Neural cell (in vitro differentiated cells): ENCODE data around the gene LGALS1. TPM values are rescaled to one million over a fixed set of nuclear protein-coding genes. Genes with fewer than 3 reads are reported as not detected.

Experiments used
- H2AFZ ChIP-seq: fragments of 200-600, 300-800 bp; sonication (generic), shearing (Covaris generic); 2 replicates; pipeline ENCODE4 v1.6.0; 2014; ENCODE audit warnings: low read depth, mild to moderate bottlenecking, antibody characterized with exemption, low read length, moderate library complexity
- H3F3A ChIP-seq: fragments of 200-600 bp; shearing (Covaris generic); 2 replicates; pipeline ENCODE4 v1.6.1; 2016; ENCODE audit warnings: mild to moderate bottlenecking, moderate library complexity, mixed read lengths, antibody characterized with exemption, low read length; ENCODE audit not compliant: insufficient read depth, poor library complexity, severe bottlenecking
- H3K27ac ChIP-seq: fragments of 200-600, 300-800 bp; sonication (generic), shearing (Covaris generic); 2 replicates; pipeline ENCODE4 v1.5.1; 2014; ENCODE audit warnings: mild to moderate bottlenecking, low read length, moderate library complexity
- H3K27me3 ChIP-seq: fragments of 300-800, 200-600 bp; sonication (generic), shearing (Covaris generic); 2 replicates; pipeline ENCODE4 v1.6.0; 2014; ENCODE audit warnings: mild to moderate bottlenecking, low read depth, low read length, moderate library complexity; ENCODE audit not compliant: insufficient read depth
- H3K36me3 ChIP-seq: fragments of 300-800, 200-600 bp; sonication (generic), shearing (Covaris generic); 2 replicates; pipeline ENCODE4 v1.5.1; 2014; ENCODE audit warnings: mild to moderate bottlenecking, antibody characterized with exemption, low read length, moderate library complexity; ENCODE audit not compliant: insufficient read depth
- H3K4me2 ChIP-seq: fragments of 300-800, 200-600 bp; sonication (generic), shearing (Covaris generic); 2 replicates; pipeline ENCODE4 v1.6.0; 2014; ENCODE audit warnings: mild to moderate bottlenecking, low read length
- H3K4me3 ChIP-seq: fragments of 300-800, 200-600 bp; sonication (generic), shearing (Covaris generic); 2 replicates; pipeline ENCODE4 v1.5.1; 2014; ENCODE audit warnings: mild to moderate bottlenecking, low read length, moderate library complexity
- H3K79me2 ChIP-seq: fragments of 200-600 bp; shearing (Covaris generic); replicated peaks from 2 replicates; pipeline ENCODE4 v1.6.0; 2014; ENCODE audit warnings: mild to moderate bottlenecking, low read length, moderate library complexity; ENCODE audit not compliant: insufficient read depth
- H3K9ac ChIP-seq: fragments of 300-800, 200-600 bp; sonication (generic), shearing (Covaris generic); 2 replicates; pipeline ENCODE4 v1.6.1; 2016; ENCODE audit warnings: mild to moderate bottlenecking, low read length, mixed read lengths
- H3K9me2 ChIP-seq: fragments of 200-600 bp; shearing (Covaris generic); 2 replicates; pipeline ENCODE4 v1.6.1; 2016; ENCODE audit warnings: mild to moderate bottlenecking, low read length, mixed read lengths; ENCODE audit not compliant: insufficient read depth
- H3K9me3 ChIP-seq: fragments of 200-600, 300-800 bp; sonication (generic), shearing (Covaris generic); 2 replicates; pipeline ENCODE4 v1.6.1; 2016; ENCODE audit warnings: mild to moderate bottlenecking, mixed run types, low read length, moderate library complexity, mixed read lengths
- H4K20me1 ChIP-seq: fragments of 200-600 bp; shearing (Covaris generic); 2 replicates; pipeline ENCODE4 v1.6.1; 2016; ENCODE audit warnings: mild to moderate bottlenecking, mixed run types; ENCODE audit not compliant: insufficient read depth
- CTCF ChIP-seq: fragments of 450-650 bp; IDR thresholded peaks from 2 replicates; pipeline ENCODE4 v1.5.1; 2014; ENCODE audit warnings: antibody characterized with exemption, mild to moderate bottlenecking, moderate library complexity; ENCODE audit not compliant: poor library complexity, severe bottlenecking
- EP300 ChIP-seq: fragments of 450-650 bp; conservative IDR thresholded peaks from 2 replicates; pipeline ENCODE4 v1.6.1; 2014; ENCODE audit warnings: antibody characterized with exemption, mild to moderate bottlenecking, moderate library complexity; ENCODE audit not compliant: poor library complexity, severe bottlenecking
- EZH2 ChIP-seq: fragments of 200-600, 300-800 bp; shearing (Covaris generic), sonication (generic); IDR thresholded peaks from 2 replicates; pipeline ENCODE4 v1.6.1; 2014; ENCODE audit warnings: antibody characterized with exemption, low read length, borderline replicate concordance, mild to moderate bottlenecking; ENCODE audit not compliant: insufficient read depth, poor library complexity, severe bottlenecking
- MXI1 ChIP-seq: fragments of 450-650 bp; conservative IDR thresholded peaks from 2 replicates; pipeline ENCODE4 v1.6.1; 2014; ENCODE audit warnings: antibody characterized with exemption, mild to moderate bottlenecking; ENCODE audit not compliant: poor library complexity, severe bottlenecking
- POLR2AphosphoS5 ChIP-seq: IDR thresholded peaks from 2 replicates; pipeline ENCODE4 v1.6.1; 2012
- RAD21 ChIP-seq: fragments of 450-650 bp; conservative IDR thresholded peaks from 2 replicates; pipeline ENCODE4 v1.6.1; 2014; ENCODE audit warnings: antibody characterized with exemption, mild to moderate bottlenecking, moderate library complexity
- REST ChIP-seq: IDR thresholded peaks from 2 replicates; pipeline ENCODE4 v1.6.1; 2012; ENCODE audit warnings: borderline replicate concordance
- SMC3 ChIP-seq: fragments of 450-650 bp; conservative IDR thresholded peaks from 2 replicates; pipeline ENCODE4 v1.6.1; 2014; ENCODE audit warnings: antibody characterized with exemption, mild to moderate bottlenecking, moderate library complexity; ENCODE audit not compliant: poor library complexity
- TAF1 ChIP-seq: IDR thresholded peaks from 2 replicates; pipeline ENCODE4 v1.6.1; 2012; ENCODE audit warnings: low read depth
- polyA plus RNA-seq: library from polyadenylated mRNA; depleted of rRNA; stranded (reverse); fragments of >200 nt; gene quantifications from 2 replicates; pipeline ENCODE4 v1.2.3, GENCODE V29; 2014

The LGALS1 gene
- polyA plus RNA-seq, 1 donor from 2014 or later: not detected

DNA sequence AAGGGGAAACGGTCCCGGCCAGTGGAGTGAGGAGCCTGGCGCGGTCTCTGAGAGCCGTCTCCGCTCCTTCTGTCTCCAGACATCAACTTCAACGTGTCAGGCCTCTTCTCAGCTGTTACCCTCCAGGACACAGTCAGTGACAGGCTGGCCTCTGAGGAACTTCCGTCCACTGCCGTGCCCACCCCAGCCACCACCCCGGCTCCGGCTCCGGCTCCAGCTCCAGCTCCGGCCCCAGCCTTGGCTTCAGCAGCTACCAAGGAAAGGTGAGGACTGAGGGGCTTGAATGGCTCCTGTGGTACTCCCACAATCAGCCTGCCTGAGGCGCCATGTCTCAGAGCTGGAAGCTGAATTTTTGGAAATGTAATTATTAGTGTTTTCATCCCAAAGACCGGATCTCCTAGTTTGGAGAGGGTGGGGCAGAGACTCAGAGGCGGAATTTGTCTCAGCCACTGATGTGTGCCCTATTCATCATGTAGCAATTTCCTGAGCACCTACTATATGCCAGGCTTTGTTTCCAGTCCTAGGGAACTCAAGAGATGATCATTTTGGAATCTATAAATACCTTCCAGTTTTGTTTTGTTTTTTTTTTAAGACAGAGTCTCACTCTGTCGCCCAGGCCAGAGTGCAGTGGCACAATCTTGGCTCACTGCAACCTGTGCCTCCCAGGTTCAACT, 24.8 kb upstream of the LGALS1 start:
- no peaks in the 10 kb centered on the region for H3K27me3 ChIP-seq
- H3K9ac ChIP-seq: no peak overlapping the region
- H3K4me3 ChIP-seq: no peak overlapping the region
- H3F3A ChIP-seq: no peaks in the 10 kb centered on the region
- H3K27ac ChIP-seq: no peak overlapping the region
- no peaks in the 10 kb centered on the region for H3K9me3 ChIP-seq
- no peak overlapping the region for H2AFZ ChIP-seq
- H3K4me2 ChIP-seq: no peak overlapping the region
- H3K9me2 ChIP-seq: no peaks in the 10 kb centered on the region
- no peaks in the 10 kb centered on the region for H3K36me3 ChIP-seq
- H3K79me2 ChIP-seq: no peaks in the 10 kb centered on the region
- H4K20me1 ChIP-seq: no peaks in the 10 kb centered on the region
- TF ChIP-seq SMC3 (no peak), RAD21 (no peak), CTCF (no peak), MXI1 (no peak), EZH2 (no peak), REST (no peak), POLR2AphosphoS5 (no peak), TAF1 (no peak), EP300 (no peak)

- Histone ChIP-seq H3K27me3 (no peaks in the 10 kb centered on the region), H4K20me1 (no peaks in the 10 kb centered on the region), H3K4me3 (no peak overlapping the region), H3K9me3 (no peaks in the 10 kb centered on the region), H3K79me2 (peaks cover 6% of the 10 kb centered on the region), H3K27ac (no peak overlapping the region), H3K36me3 (no peaks in the 10 kb centered on the region), H2AFZ (no peak overlapping the region), H3K9me2 (no peaks in the 10 kb centered on the region), H3K9ac (no peak overlapping the region), H3F3A (peaks cover 3% of the 10 kb centered on the region), H3K4me2 (no peak overlapping the region)
- TF ChIP-seq MXI1 (no peak), RAD21 (no peak)
These were observed 20.7 kb upstream of the LGALS1 start for GRCh38 chr22:37654563-37655251.
